A549 (cell line): Measurements from ENCODE around the gene MED16. TPM values are rescaled to one million over a fixed set of nuclear protein-coding genes. Genes with fewer than 3 reads are reported as not detected.

ENCODE experiments used
- ATAC-seq, 2 experiments: fragments of 200-7000 bp in 1 of 2; fragments of >200 bp in 1 of 2; cut with Nextera tagmentation in 1 of 2; cut with Tn5 transposase in 1 of 2; 3 replicates each; pipeline versions ENCODE4 v1.8.0 to v1.9.1; 2018 to 2020; ENCODE audit warnings: mild to moderate bottlenecking in 1 of 2, moderate library complexity in 1 of 2
- CTCF ChIA-PET: fragments of 300-600 bp; sonication (Branson Sonifier 250); formaldehyde crosslinking; extraction: SDS; loops from one replicate; lab custom pipeline; 2021; ENCODE audit warnings: antibody characterized with exemption, inconsistent platforms; lab: Yijun Ruan, JAX
- POLR2A ChIA-PET: fragments of 350-600 bp; formaldehyde crosslinking; extraction: SDS; loops from one replicate; lab custom pipeline; 2021; ENCODE audit warnings: antibody characterized with exemption, inconsistent platforms; lab: Yijun Ruan, JAX
- DNase-seq, 2 experiments: peaks; one replicate each; pipeline versions ENCODE4 v3.0.0 to v3.0.0-alpha.2; 2011 to 2016; ENCODE audit warnings: low read depth in 1 of 2, low spot score in 1 of 2
- FAIRE-seq: peaks from 2 replicates; lab custom pipeline; 2011; peaks lifted over from hg19 to GRCh38; lab: Jason Lieb, UNC
- H3K27ac ChIP-seq, 2 experiments: fragments of >200 bp; sonication (Bioruptor Twin); formaldehyde crosslinking; 3 replicates each; pipeline ENCODE4 v1.5.1; 2016 to 2017
- H3K4me1 ChIP-seq: fragments of >200 bp; sonication (Bioruptor Twin); formaldehyde crosslinking; 3 replicates; pipeline ENCODE4 v1.6.1; 2016
- H3K4me2 ChIP-seq: fragments of >200 bp; sonication (Bioruptor Twin); formaldehyde crosslinking; 3 replicates; pipeline ENCODE4 v1.6.1; 2016
- H3K4me3 ChIP-seq: fragments of >200 bp; sonication (Bioruptor Twin); formaldehyde crosslinking; 3 replicates; pipeline ENCODE4 v1.5.1; 2016
- H3K9me3 ChIP-seq: fragments of >200 bp; sonication (Bioruptor Twin); formaldehyde crosslinking; 3 replicates; pipeline ENCODE4 v1.6.1; 2016
- BHLHE40 ChIP-seq: IDR thresholded peaks from 2 replicates; pipeline ENCODE4 v1.6.1; 2012; ENCODE audit warnings: low read depth, low read length, inconsistent platforms
- CBX8 ChIP-seq: fragments of 200-600 bp; sonication (generic); IDR thresholded peaks from 2 replicates; pipeline ENCODE4 v1.6.1; 2016
- ESRRA ChIP-seq: fragments of 150-350 bp; IDR thresholded peaks from 2 replicates; pipeline ENCODE4 v1.6.1; 2014; ENCODE audit warnings: mild to moderate bottlenecking, low read length, borderline replicate concordance
- HDAC2 ChIP-seq: fragments of 200-600 bp; sonication (generic); IDR thresholded peaks from 2 replicates; pipeline ENCODE4 v1.6.1; 2016
- JUN ChIP-seq, 2 experiments: fragments of >200 bp; sonication (Bioruptor Twin); formaldehyde crosslinking; IDR thresholded peaks; 2 replicates in 1 of 2; 3 replicates in 1 of 2; pipeline ENCODE4 v1.6.1; 2016 to 2017
- KDM1A ChIP-seq: fragments of 200-600 bp; sonication (generic); IDR thresholded peaks from 2 replicates; pipeline ENCODE4 v1.6.1; 2016; ENCODE audit warnings: low read depth, mild to moderate bottlenecking
- PHF8 ChIP-seq: fragments of 200-600 bp; sonication (generic); IDR thresholded peaks from 2 replicates; pipeline ENCODE4 v1.6.1; 2016; ENCODE audit warnings: low read depth, mild to moderate bottlenecking, antibody characterized with exemption, moderate library complexity, borderline replicate concordance
- POLR2A ChIP-seq: IDR thresholded peaks from 2 replicates; pipeline ENCODE4 v1.6.1; 2012; ENCODE audit warnings: mild to moderate bottlenecking, low read length
- RAD21 ChIP-seq, 2 experiments: fragments of >200 bp in 1 of 2; sonication (Bioruptor Twin) in 1 of 2; formaldehyde crosslinking in 1 of 2; IDR thresholded peaks in 1 of 2; conservative IDR thresholded peaks in 1 of 2; 2 replicates in 1 of 2; 3 replicates in 1 of 2; pipeline ENCODE4 v1.6.1; 2012 to 2018; ENCODE audit warnings: inconsistent platforms in 1 of 2
- RARB ChIP-seq: fragments of 250-450 bp; sonication (Bioruptor Pico); IDR thresholded peaks from 2 replicates; pipeline ENCODE4 v1.8.0; 2021; ENCODE audit warnings: mild to moderate bottlenecking, moderate library complexity
- WGBS: methylation state at CpG from one replicate; pipeline ENCODE4 v1.1.6; 2017; ENCODE audit errors: missing lambda C conversion rate; 5-methylcytosine and 5-hydroxymethylcytosine counted together
- polyA plus RNA-seq, 4 experiments: library from polyadenylated mRNA; depleted of rRNA in 3 of 4; stranded (reverse); fragments of >200 nt; fragmentation: RNase III in 1 of 4; extraction: RNeasy Plus Mini Kit Qiagen cat#74134 plus additional on column Dnase treatment in 1 of 4; gene quantifications; 2 replicates in 3 of 4; 3 replicates in 1 of 4; pipeline ENCODE4 v1.2.3, GENCODE V29; 2011 to 2017
- TF ChIP-seq, protein P1 (sequence below): IDR thresholded peaks from 2 replicates; pipeline ENCODE4 v1.6.1; 2012
- TF ChIP-seq, protein P2 (sequence below): IDR thresholded peaks from 2 replicates; pipeline ENCODE4 v1.6.1; 2012; ENCODE audit warnings: low read depth, borderline replicate concordance
- TF ChIP-seq, protein P3 (sequence below): fragments of 450-650 bp; IDR thresholded peaks from 2 replicates; pipeline ENCODE4 v1.6.1; 2014; ENCODE audit warnings: antibody characterized with exemption

The MED16 gene
- polyA plus RNA-seq, 2 of the 4 experiments (the other 2 are of a cell fraction): 8.0 to 12.7 TPM

DNA sequence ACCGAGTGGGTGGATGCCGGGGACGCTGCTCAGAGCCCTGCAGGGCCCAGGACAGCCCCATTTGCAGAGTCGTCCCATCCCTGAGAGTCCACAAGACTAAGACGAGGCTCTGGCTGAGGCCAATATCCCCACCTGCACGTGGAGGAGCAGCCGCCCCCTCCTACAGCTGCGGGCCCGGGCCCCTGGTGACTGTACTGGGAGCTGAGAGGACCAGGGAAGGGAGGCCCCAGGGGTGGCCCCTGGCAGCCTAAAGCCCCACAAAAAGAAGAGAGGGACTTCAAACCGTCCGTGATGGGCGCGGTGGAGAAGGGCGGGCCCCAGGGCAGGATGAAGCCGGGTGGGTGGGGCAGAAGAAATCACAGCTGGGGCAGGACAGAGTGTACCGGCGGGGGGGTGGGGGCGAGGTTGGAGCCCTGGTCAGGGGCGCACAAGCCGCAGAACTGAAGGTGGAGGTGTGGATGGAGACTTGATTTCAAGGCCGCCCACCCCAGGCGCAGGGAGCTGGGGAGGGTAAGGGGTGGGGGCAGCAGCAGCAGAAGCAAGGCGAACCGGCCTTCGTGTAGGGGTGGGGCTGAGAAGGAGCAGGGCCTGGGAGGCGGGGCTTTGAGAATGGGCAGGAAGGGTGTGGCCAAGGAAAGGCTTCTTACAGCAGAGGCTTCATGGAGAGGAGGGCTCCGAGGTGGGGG, 20.6 kb downstream of the MED16 start:
- WGBS: 8% methylated on average over 5 of the region's 27 CpGs
- POLR2A ChIA-PET: no interaction called here
- peaks cover 48% of the 10 kb centered on the region for H3K4me1 ChIP-seq
- H3K4me3 ChIP-seq: peak overlapping the region; percentile 42; the same call in 2 of the 3 replicates
- DNase-seq (peak in 1 of 2 experiments; percentile 93), ATAC-seq (peak; percentile 70 to 80), FAIRE-seq (no peak)
- H3K9me3 ChIP-seq: no peaks in the 10 kb centered on the region
- CTCF ChIA-PET: interaction anchor here (1.3 kb wide), 1 partner anchor 16 kb away, joined by 6 read pairs; no protein-coding TSS in a partner anchor
- H3K27ac ChIP-seq: peak overlapping the region; percentile 95 to 98
- no peak for TF ChIP-seq POLR2A
- TF ChIP-seq, protein P1, sequence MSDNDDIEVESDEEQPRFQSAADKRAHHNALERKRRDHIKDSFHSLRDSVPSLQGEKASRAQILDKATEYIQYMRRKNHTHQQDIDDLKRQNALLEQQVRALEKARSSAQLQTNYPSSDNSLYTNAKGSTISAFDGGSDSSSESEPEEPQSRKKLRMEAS: peak; percentile 55; the same call in 1 of the 2 replicates
- TF ChIP-seq, protein P2, sequence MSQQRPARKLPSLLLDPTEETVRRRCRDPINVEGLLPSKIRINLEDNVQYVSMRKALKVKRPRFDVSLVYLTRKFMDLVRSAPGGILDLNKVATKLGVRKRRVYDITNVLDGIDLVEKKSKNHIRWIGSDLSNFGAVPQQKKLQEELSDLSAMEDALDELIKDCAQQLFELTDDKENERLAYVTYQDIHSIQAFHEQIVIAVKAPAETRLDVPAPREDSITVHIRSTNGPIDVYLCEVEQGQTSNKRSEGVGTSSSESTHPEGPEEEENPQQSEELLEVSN: peak; percentile 33; the same call in 1 of the 2 replicates
- peak overlapping the region; percentile 99 for H3K4me2 ChIP-seq

DNA sequence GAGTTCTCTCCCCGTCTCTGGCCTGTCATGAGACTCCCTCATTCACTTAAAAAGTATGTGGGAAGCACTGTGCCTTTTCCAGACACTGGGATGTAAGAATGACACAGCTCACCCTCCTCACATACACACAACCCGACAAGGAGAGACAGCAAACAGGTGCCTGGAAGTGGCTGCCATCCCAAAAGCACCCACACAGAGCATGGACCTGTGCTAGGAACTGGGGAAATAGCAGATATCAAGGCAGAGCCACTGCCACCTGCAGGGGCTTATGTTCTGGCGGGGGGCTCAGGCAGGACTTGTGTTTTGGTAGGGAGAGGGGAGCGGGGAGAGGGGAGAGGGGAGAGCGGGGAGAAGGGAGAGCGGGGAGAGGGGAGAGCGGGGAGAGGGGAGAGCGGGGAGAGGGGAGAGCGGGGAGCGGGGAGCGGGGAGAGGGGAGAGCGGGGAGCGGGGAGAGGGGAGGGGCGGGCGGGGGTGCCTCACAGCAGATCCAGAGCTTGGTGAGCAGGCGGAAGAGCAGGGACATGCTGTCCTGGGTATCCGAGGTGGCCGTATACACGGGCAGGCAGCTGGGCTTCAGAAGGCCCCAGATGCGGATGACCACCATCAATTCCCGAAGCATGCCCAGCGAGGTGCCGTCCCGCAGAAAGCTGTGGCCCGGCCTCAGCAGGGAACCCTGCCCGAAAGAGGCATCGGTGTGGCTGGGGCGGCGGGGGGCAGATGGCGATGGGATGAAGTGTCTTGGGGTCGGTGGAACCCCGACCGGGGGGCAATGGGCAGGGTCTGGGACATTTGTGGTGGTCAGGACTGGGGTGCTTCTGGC, 21.3 kb downstream of the MED16 start:
- Histone ChIP-seq H3K27ac (peak overlapping the region; percentile 95 to 98), H3K9me3 (no peaks in the 10 kb centered on the region), H3K4me1 (peaks cover 48% of the 10 kb centered on the region), H3K4me2 (peak overlapping the region; percentile 99), H3K4me3 (peak overlapping the region; percentile 42)
- ATAC-seq (peak in 1 of 2 experiments; percentile 21; a peak in 2 of 6 replicates), FAIRE-seq (no peak), DNase-seq (peak in 1 of 2 experiments; percentile 58)
- WGBS: 8% methylated on average over 2 of the region's 33 CpGs
- TF ChIP-seq JUN (IDR thresholded peaks at IDR 0.05) (0 out of 5 replicates have a peak, but pooled peaks of 1 of the 2 experiments have one; percentile 8), POLR2A (0 out of 2 replicates have a peak, but pooled peaks have one; percentile 18), HDAC2 (no peak)
- TF ChIP-seq, protein P3, sequence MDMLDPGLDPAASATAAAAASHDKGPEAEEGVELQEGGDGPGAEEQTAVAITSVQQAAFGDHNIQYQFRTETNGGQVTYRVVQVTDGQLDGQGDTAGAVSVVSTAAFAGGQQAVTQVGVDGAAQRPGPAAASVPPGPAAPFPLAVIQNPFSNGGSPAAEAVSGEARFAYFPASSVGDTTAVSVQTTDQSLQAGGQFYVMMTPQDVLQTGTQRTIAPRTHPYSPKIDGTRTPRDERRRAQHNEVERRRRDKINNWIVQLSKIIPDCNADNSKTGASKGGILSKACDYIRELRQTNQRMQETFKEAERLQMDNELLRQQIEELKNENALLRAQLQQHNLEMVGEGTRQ: no peak
- ChIA-PET CTCF (interaction anchor here (1.3 kb wide), 1 partner anchor 15 kb away, joined by 6 read pairs; no protein-coding TSS in a partner anchor), POLR2A (no interaction called here)

DNA sequence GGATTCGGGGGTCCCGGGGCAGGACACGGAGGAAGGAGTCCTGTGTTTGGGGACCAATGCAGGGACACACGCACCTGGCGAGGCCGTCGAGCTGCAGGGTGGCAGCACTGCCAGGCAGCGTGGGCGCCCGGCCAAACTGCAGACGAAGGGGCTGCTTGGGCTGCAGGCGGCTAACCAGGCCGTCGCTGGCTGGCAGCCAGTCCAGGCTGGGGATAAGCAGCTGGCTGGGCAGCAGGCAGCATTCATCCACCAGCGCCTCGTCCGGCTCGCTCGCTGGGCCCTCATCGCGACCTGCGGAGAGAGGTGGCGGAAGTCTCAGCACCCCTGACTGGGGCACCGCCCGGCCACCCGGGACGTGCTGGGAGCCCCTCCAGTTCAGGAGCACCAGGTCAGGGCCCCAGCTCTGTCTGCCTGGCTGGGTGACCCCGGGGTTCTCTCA, 22.0 kb downstream of the MED16 start:
- CTCF ChIA-PET: no interaction called here
- H3K4me1 ChIP-seq: peaks cover 48% of the 10 kb centered on the region
- TF ChIP-seq, protein P1: 0 out of 2 replicates have a peak, but pooled peaks have one; percentile 30
- TF ChIP-seq ESRRA (no peak), KDM1A (no peak), CBX8 (no peak), RARB (CRISPR knock-in tag) (no peak), RAD21 (conservative IDR thresholded peaks at IDR 0.05 in 1 of 2, IDR thresholded peaks at IDR 0.05 in 1 of 2) (no peak), JUN (IDR thresholded peaks at IDR 0.05) (peak in 1 of 2 experiments; percentile 24; a peak in 1 of 5 replicates), BHLHE40 (no peak)
- TF ChIP-seq, all 56 proteins: peak for 2
- H3K27ac ChIP-seq: peak overlapping the region; percentile 81 to 95
- WGBS: 59% methylated on average over 10 of the region's 28 CpGs
- H3K9me3 ChIP-seq: no peaks in the 10 kb centered on the region
- DNase-seq: peak in 1 of 2 experiments; percentile 60
- no peak overlapping the region for H3K4me3 ChIP-seq
- no peak for ATAC-seq
- FAIRE-seq: no peak
- H3K4me2 ChIP-seq: peak overlapping the region; percentile 71
- POLR2A ChIA-PET: no interaction called here

DNA sequence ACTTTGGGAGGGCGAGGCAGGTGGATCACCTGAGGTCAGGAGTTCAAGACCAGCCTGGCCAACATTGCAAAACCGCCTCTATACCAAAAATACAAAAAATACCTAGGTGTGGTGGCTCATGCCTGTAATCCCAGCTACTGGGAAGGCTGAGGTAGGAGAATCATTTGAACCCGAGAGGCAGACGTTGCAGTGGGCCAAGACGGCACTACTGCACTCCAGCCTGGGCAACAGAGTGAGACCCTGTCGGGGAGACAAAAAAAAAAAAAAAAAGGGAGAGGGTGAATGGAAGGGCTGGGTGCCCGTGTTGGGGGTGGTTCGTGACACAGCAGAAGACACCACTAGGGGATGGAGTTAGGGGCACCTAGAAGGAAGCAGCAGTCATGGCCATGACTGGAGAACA, 22.7 kb downstream of the MED16 start:
- no peak for TF ChIP-seq PHF8
- TF ChIP-seq, protein P2: no peak
- Histone ChIP-seq H3K9me3 (no peaks in the 10 kb centered on the region), H3K27ac (peak overlapping the region; percentile 81 to 95), H3K4me2 (peak overlapping the region; percentile 71), H3K4me3 (no peak overlapping the region), H3K4me1 (peaks cover 48% of the 10 kb centered on the region)
- ATAC-seq (no peak), FAIRE-seq (no peak), DNase-seq (no peak)
- 92% methylated on average over 8 of the region's 8 CpGs for WGBS
- POLR2A ChIA-PET: no interaction called here
- CTCF ChIA-PET: interaction anchor here (0.7 kb wide), 1 partner anchor 32 kb away, joined by 3 read pairs; no protein-coding TSS in a partner anchor
